AG09319 (cell line): Measurements from ENCODE around the gene KRTAP20-4.

Source experiments
- DNase-seq: peaks from one replicate; pipeline ENCODE4 v3.0.0-alpha.2; 2010; ENCODE audit warnings: low read depth; ENCODE audit errors: extremely low read depth
- TF ChIP-seq, protein P1 (sequence below): IDR thresholded peaks from 2 replicates; pipeline ENCODE4 v1.5.1; 2011; ENCODE audit warnings: low read depth, mild to moderate bottlenecking, inconsistent platforms, low read length, moderate library complexity

KRTAP20-4 gene

DNA sequence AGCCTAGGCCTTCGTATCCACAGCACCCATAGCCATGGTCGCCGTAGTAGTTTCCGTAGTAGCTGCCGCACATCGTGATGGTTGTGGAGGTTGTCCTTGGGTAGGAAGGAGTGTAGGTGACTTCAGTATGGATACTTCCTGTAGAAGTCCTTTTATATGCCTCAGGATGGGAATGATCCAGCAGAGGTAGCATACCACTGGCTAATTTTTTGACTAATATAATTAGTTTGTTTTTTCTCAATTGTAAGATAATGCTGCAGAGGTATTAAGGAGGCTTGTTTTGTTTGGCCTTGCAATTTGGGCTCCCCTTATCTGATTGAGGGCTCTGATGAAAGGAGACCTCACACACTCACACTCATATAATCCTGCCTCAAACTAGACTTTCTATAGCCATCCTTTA, 21.6 kb upstream of the KRTAP20-4 start, which contains the start of gene KRTAP6-2:
Gene KRTAP6-2, minus strand, starts transcription at position 101 of the 400 bp plus-strand sequence. Its CDS starts 28 bp downstream, at position 73.
- DNase-seq, result no peak
- TF ChIP-seq, protein P1, sequence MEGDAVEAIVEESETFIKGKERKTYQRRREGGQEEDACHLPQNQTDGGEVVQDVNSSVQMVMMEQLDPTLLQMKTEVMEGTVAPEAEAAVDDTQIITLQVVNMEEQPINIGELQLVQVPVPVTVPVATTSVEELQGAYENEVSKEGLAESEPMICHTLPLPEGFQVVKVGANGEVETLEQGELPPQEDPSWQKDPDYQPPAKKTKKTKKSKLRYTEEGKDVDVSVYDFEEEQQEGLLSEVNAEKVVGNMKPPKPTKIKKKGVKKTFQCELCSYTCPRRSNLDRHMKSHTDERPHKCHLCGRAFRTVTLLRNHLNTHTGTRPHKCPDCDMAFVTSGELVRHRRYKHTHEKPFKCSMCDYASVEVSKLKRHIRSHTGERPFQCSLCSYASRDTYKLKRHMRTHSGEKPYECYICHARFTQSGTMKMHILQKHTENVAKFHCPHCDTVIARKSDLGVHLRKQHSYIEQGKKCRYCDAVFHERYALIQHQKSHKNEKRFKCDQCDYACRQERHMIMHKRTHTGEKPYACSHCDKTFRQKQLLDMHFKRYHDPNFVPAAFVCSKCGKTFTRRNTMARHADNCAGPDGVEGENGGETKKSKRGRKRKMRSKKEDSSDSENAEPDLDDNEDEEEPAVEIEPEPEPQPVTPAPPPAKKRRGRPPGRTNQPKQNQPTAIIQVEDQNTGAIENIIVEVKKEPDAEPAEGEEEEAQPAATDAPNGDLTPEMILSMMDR, result no peak

DNA sequence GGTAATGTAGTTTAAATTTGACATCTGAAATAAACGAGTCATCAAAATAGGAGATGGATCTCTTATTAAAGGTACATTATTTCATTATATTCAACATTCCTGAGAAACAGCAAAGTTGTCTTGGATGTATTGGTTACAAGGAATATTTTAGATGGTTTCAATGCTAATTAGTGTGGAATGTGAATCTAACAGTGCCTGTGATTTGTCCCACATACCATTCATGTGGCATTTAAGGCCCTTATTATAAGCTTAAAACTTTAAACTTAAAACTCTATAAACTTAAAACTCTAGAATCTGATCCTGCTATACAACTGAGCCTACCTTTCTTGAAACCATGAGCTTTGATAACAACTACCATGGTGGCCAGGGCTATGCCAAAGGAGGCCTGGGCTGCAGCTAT, 19.6 kb upstream of the KRTAP20-4 start, which contains the start of gene KRTAP22-1:
Gene KRTAP22-1, plus strand, starts transcription at position 301 of the 400 bp plus-strand sequence.
- no peak for DNase-seq
- TF ChIP-seq, protein P1, result no peak

DNA sequence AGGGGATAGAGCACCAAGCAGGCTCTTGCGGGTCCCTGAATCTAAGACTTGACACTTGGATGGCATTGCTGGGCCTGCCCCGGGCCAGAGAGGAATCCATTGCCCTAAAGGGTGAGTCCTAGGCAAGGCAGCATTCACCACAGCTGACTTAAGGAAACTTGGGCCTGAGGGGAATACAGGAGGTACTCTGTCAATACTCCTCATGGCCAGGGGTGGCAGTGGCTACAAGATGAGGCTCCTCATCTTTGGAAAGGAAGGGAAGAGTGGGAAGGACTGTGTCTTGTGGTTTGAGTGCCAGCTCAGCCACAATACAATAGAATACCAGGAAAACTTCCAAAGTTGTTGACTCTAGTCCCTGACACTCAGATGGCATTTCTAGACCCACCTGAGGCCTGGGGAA, 14.5 kb upstream of the KRTAP20-4 start:
- DNase-seq, result no peak
- TF ChIP-seq, protein P1, result no peak

DNA sequence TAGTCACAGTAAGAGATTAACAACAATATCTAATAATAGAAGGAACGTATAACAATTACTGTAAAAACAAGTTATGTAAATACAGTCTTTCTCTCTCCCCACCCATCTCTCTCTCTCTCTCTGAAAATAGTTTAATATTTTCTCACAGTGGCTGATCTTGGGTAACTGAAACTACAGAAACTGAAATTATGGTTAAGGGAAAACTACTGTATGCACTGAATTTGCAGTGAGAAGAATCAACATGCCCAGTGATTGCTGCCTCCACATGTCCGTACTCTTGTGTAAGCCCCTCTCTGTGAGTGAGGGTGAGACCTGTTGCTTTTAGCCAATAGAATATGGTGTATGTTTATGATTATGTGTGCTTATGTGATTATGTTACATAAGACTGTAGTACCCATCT, 8.3 kb upstream of the KRTAP20-4 start:
- no peak for DNase-seq
- TF ChIP-seq, protein P1, result no peak

DNA sequence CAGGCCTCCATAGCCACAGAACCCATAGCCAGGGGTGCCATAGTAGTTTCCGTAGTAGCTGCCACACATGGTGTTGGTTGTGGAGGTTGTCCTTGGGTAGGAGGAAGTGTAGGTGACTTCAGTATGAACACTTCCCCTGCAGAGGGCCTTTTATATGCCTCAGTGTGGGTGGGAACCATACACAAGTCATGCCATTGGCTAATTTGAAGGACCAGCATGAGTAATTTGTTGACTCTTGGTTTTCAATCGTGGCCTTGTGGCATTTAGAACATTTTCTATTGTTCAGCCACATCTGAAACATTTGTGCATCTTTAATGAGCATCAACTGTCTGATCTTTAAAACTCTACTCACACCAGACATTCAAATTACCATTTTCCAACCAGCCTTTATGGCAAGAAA, 6.6 kb upstream of the KRTAP20-4 start, which contains the start of gene KRTAP6-1:
Gene KRTAP6-1, minus strand, starts transcription at position 95 of the 400 bp plus-strand sequence. Its CDS starts 26 bp downstream, at position 69.
- TF ChIP-seq, protein P1, result no peak
- DNase-seq, result no peak

DNA sequence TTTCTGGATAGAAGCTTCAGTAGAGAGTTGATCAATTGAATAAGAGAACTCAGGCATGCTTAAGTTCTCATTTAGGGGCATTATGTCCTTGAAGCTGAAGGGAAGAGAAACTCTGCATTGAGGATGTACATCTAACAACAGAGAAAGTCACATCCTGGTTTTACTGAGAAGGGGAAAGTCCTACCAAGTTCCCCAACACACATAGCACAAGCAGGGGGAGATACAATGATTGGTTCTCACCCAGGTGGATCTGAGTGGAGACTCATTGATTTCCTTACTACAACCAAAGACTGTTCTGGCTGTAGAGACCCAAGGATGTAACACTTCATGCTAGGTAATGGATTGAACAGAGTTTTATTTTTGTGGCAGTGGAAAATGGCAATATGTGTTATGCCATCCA, 5.2 kb upstream of the KRTAP20-4 start:
- no peak for DNase-seq
- TF ChIP-seq, protein P1, result no peak

DNA sequence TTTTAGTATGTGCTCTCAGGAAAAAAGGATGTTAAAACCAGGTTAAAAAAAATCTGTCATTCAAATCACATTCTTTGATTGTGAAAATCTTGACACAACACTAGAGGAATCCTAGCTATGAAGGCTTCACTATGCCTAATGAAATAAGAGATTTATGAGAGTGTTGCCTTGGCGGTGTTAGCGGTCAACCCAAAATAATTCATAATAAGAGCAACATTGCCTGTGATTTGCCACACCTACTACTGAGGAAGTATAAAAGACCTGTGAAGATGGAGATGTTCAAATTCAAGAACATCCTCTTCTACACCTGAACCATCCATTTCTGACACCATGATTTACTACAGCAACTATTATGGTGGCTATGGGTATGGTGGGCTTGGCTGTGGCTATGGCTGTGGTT, 4.3 kb upstream of the KRTAP20-4 start, which contains the start of gene KRTAP20-1:
Gene KRTAP20-1, plus strand, starts transcription at position 301 of the 400 bp plus-strand sequence. Its CDS starts 30 bp downstream, at position 331.
- TF ChIP-seq, protein P1, result no peak
- DNase-seq, result no peak
